OCI-LY3 (cell line): ENCODE results near the gene OTOG.

Experiments
- EZH2phosphoT487 ChIP-seq: fragments of 200-600 bp; shearing (Covaris generic); IDR thresholded peaks from 2 replicates; pipeline ENCODE4 v1.6.1; 2018; ENCODE audit warnings: antibody characterized with exemption, mixed run types, low read depth
- TF ChIP-seq, protein P1 (sequence below): fragments of 200-600, 300-600 bp; sonication (generic); IDR thresholded peaks from 2 replicates; pipeline ENCODE4 v1.5.1; 2014; ENCODE audit warnings: antibody characterized with exemption, low read length, low read depth

DNA sequence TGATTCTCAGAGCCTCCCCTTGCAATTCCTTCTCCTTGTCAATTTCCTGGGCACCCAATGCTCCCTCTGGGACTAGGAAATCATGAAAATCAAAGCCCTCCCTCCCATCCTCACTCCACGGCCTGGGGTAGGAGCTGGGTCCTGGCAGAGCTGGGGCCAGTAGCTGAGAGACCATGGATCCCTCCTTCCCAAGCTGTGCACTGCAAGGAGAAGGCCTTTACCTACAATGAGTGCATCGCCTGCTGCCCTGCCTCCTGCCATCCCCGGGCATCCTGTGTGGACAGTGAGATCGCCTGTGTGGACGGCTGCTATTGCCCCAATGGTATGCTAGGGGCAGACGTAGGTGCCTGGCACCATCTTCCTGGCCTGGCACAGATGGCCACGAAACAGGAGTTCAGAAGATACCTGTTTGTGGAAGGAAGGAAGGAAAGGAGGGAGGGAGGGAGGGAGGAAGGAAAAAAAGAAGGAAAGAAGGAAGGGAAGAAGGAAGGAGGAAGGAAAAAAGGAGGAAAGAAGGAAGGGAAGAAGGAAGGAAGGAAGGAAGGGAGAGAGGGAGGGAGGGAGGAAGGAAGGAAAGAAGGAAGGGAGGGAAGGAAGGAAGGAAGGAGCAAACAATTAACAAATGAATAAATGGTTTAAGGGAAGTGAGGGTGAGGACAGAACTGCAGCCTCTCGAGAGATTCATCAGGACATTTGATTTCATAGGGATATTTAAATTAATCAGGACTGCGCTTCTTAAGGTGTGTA, 12.5 kb downstream of the OTOG start:
- TF ChIP-seq, protein P1, sequence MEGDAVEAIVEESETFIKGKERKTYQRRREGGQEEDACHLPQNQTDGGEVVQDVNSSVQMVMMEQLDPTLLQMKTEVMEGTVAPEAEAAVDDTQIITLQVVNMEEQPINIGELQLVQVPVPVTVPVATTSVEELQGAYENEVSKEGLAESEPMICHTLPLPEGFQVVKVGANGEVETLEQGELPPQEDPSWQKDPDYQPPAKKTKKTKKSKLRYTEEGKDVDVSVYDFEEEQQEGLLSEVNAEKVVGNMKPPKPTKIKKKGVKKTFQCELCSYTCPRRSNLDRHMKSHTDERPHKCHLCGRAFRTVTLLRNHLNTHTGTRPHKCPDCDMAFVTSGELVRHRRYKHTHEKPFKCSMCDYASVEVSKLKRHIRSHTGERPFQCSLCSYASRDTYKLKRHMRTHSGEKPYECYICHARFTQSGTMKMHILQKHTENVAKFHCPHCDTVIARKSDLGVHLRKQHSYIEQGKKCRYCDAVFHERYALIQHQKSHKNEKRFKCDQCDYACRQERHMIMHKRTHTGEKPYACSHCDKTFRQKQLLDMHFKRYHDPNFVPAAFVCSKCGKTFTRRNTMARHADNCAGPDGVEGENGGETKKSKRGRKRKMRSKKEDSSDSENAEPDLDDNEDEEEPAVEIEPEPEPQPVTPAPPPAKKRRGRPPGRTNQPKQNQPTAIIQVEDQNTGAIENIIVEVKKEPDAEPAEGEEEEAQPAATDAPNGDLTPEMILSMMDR = no peak
- TF ChIP-seq EZH2phosphoT487 = no peak
